Lung (tissue), 12 donors: ENCODE results near the gene BGLAP. TPM values are rescaled to one million over a fixed set of nuclear protein-coding genes. Genes with fewer than 3 reads are reported as not detected.

Experiments used
- ATAC-seq: fragments of 200-7000 bp; cut with Tn5 transposase; one replicate; pipeline ENCODE4 v1.9.1; 2020; ENCODE audit warnings: moderate number of reproducible peaks; ENCODE audit not compliant: insufficient read depth, low FRiP score
- DNase-seq, 3 donors: peaks; one replicate each; pipeline ENCODE4 v3.0.0-alpha.2; 2013 to 2017
- H3K27ac ChIP-seq, 2 donors: one replicate each; pipeline ENCODE4 v1.5.1; 2013; ENCODE audit warnings: mild to moderate bottlenecking in 2 of 2, moderate library complexity in 2 of 2, control low read depth in 1 of 2, inconsistent platforms in 1 of 2, low read depth in 1 of 2, low read length in 1 of 2
- H3K27me3 ChIP-seq, 3 donors: one replicate each; pipeline ENCODE4 v1.5.1; 2013; ENCODE audit warnings: low read length in 2 of 3; ENCODE audit not compliant: control insufficient read depth in 3 of 3, insufficient read depth in 3 of 3
- H3K36me3 ChIP-seq, 4 donors: one replicate each; pipeline ENCODE4 v1.5.1; 2013; ENCODE audit warnings: low read length in 4 of 4, mild to moderate bottlenecking in 1 of 4, moderate library complexity in 1 of 4; ENCODE audit not compliant: control insufficient read depth in 4 of 4, insufficient read depth in 4 of 4
- H3K4me1 ChIP-seq, 5 donors: one replicate each; pipeline ENCODE4 v1.5.1; 2013; ENCODE audit warnings: low read length in 5 of 5, mild to moderate bottlenecking in 2 of 5, moderate library complexity in 1 of 5; ENCODE audit not compliant: control insufficient read depth in 5 of 5, insufficient read depth in 5 of 5
- H3K4me3 ChIP-seq: one replicate; pipeline ENCODE4 v1.5.1; 2013; ENCODE audit warnings: mild to moderate bottlenecking, control low read depth, moderate library complexity
- H3K9ac ChIP-seq, 2 donors: one replicate each; pipeline ENCODE4 v1.5.1; 2013; ENCODE audit warnings: low read length in 2 of 2, control low read depth in 1 of 2; ENCODE audit not compliant: insufficient read depth in 1 of 2
- H3K9me3 ChIP-seq, 4 donors: one replicate each; pipeline ENCODE4 v1.5.1; 2013; ENCODE audit warnings: low read length in 3 of 4, mild to moderate bottlenecking in 1 of 4, moderate library complexity in 1 of 4; ENCODE audit not compliant: control insufficient read depth in 4 of 4, insufficient read depth in 3 of 4
- CTCF ChIP-seq: IDR thresholded peaks from 2 replicates; pipeline ENCODE4 v1.5.1; 2012; ENCODE audit warnings: mild to moderate bottlenecking; ENCODE audit errors: control extremely low read depth, extremely low read depth
- WGBS, 2 donors: extraction: QIAGEN DNeasy Blood & Tissue Kit; methylation state at CpG; one replicate each; pipeline ENCODE4 v1.1.7; 2013; 5-methylcytosine and 5-hydroxymethylcytosine counted together
- polyA plus RNA-seq, 2 donors: library from polyadenylated mRNA; stranded (reverse); fragments of 200-250 nt; gene quantifications; one replicate each; pipeline ENCODE4 v1.2.1, GENCODE V29; 2013
- total RNA-seq, 2 donors: library from RNA; depleted of rRNA in 1 of 2; stranded (reverse); fragments of >200 nt in 1 of 2; gene quantifications; one replicate each; pipeline ENCODE4 v1.2.1, GENCODE V29; 2014 to 2021
- donor health status: control.
- donor health status: control.
- donor health status: Bipolar disorder and iron deficiency.
- donor health status: healthy.
- donor health status: DM: yes; HTN: yes; CAD: no.

BGLAP gene
- total and polyA plus RNA-seq, 4 donors: 0.46 to 1.7 (median 1.5) TPM

- peaks cover 11 to 44% (median 33%) of the 10 kb centered on the region in 4 donors for H3K36me3 ChIP-seq
Observed at GRCh38 chr1:156232201-156232894, 9.6 kb upstream of the BGLAP start.

GRCh38 chr1:156233426-156234127, 8.4 kb upstream of the BGLAP start:
- 86 to 92% methylated on average over 5 of the region's 5 CpGs for WGBS, 2 donors
- no peak overlapping the region for H3K9ac ChIP-seq
- H3K36me3 ChIP-seq: peaks cover 11 to 47% (median 38%) of the 10 kb centered on the region in 4 donors
- no peak overlapping the region for H3K27ac ChIP-seq
- H3K9me3 ChIP-seq: peaks cover 0 to 2% (median 0%) of the 10 kb centered on the region in 4 donors
- no peak for TF ChIP-seq CTCF
- no peaks in the 10 kb centered on the region for H3K27me3 ChIP-seq
- no peaks in the 10 kb centered on the region for H3K4me1 ChIP-seq
- DNase-seq (no peak), ATAC-seq (no peak)
- no peak overlapping the region for H3K4me3 ChIP-seq

More at GRCh38 chr1:156232201-156232894, 9.6 kb upstream of the BGLAP start:
- WGBS, 2 donors: 78 to 91% methylated on average over 12 of the region's 12 CpGs
- H3K27ac ChIP-seq: no peak overlapping the region
- H3K27me3 ChIP-seq: no peaks in the 10 kb centered on the region
- H3K4me3 ChIP-seq: no peak overlapping the region
- H3K9ac ChIP-seq: no peak overlapping the region
- ATAC-seq (no peak), DNase-seq (no peak)
- TF ChIP-seq CTCF: no peak
- no peaks in the 10 kb centered on the region for H3K4me1 ChIP-seq
- H3K9me3 ChIP-seq: peaks cover 0 to 2% (median 0%) of the 10 kb centered on the region in 4 donors

GRCh38 chr1:156236164-156236563, 5.8 kb upstream of the BGLAP start:
- H3K9ac ChIP-seq: no peak overlapping the region
- ATAC-seq: no peak
- H3K4me3 ChIP-seq: no peak overlapping the region
- H3K4me1 ChIP-seq: no peaks in the 10 kb centered on the region
- no peak overlapping the region for H3K27ac ChIP-seq
- DNase-seq: no peak
- no peaks in the 10 kb centered on the region for H3K27me3 ChIP-seq
- no peak for TF ChIP-seq CTCF
- H3K36me3 ChIP-seq: peaks cover 11 to 59% (median 33%) of the 10 kb centered on the region in 4 donors
- 95 to 96% methylated on average over 12 of the region's 12 CpGs for WGBS, 2 donors
- H3K9me3 ChIP-seq: peaks cover 0 to 3% (median 0%) of the 10 kb centered on the region in 4 donors
